ENCODE measurements around the gene CLIP1. TPM values are rescaled to one million over a fixed set of nuclear protein-coding genes. Genes with fewer than 3 reads are reported as not detected.

Gene CLIP1
- total and polyA plus RNA-seq, 2 of the 8 experiments (the other 6 are each of a cell fraction or from before 2014, with no cell fraction given): 19.0 to 27.6 TPM

DNA sequence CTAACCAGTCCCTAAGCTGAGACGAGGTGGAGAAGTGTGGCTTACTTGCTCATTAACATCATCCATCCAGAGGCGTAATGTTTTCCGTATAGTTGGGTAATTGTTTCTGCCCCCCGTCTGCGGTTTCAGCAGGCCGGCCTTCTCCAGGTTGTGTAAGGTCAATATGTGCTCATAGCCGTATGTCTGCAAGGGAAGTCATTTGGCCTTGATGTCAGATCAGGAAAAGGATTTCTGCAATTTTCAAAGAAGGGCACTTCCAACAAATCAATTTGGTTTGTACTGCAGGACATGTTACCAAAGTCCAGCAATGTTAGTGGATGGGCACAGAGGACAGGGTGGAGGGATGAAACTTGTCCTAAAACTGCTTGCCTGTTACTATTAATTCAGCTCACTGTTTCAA is 186.7 kb downstream of the CLIP1 start:
- no peak overlapping the region for H3K4me2 ChIP-seq (ENCODE audit: insufficient read depth in 1 of 2, low read depth in 2 of 2, low read length in 2 of 2)
- H3K27ac ChIP-seq (ENCODE audit: low read depth, low read length): no peak overlapping the region
- H3K4ac ChIP-seq (replicated peaks; ENCODE audit: insufficient read length, low read depth, low read length): no peak overlapping the region
- no peak overlapping the region for H2BK20ac ChIP-seq (ENCODE audit: low read length)
- peaks cover 4 to 27% (median 12%) of the 10 kb centered on the region in 4 experiments; a peak in 7 of 8 replicates for H3K36me3 ChIP-seq (ENCODE audit: control insufficient read depth in 2 of 4, insufficient read depth in 4 of 4, low read length in 3 of 4)
- WGBS, 2 experiments (ENCODE audit: extremely low coverage in 1 of 2, insufficient coverage in 1 of 2, insufficient read length in 1 of 2, insufficient replicate concordance in 2 of 2, low coverage in 1 of 2, low lambda C conversion rate in 2 of 2, missing lambda C conversion rate in 1 of 2): 86% methylated on average over 7 of the region's 7 CpGs; no CpG with 5 or more reads in 1 of the 2 experiments
- no peak overlapping the region for H2BK5ac ChIP-seq (ENCODE audit: low read depth, low read length)
- no peak overlapping the region for H2BK120ac ChIP-seq (replicated peaks; ENCODE audit: low read depth, low read length)
- no peak overlapping the region for H3K9ac ChIP-seq (replicated peaks in 1 of 4; ENCODE audit: extremely low read depth in 1 of 4, low read depth in 3 of 4, low read length in 3 of 4)
- H3K23ac ChIP-seq (ENCODE audit: insufficient read length): no peak overlapping the region
- no peak overlapping the region for H3K4me3 ChIP-seq (ENCODE audit: extremely low read depth in 1 of 4, insufficient read depth in 2 of 4, low read depth in 3 of 4, low read length in 4 of 4)
- no peak overlapping the region for H3K18ac ChIP-seq (ENCODE audit: extremely low read depth, low read length)
- no peak overlapping the region for H4K8ac ChIP-seq (ENCODE audit: extremely low read depth, insufficient read depth, low read length)
- H2BK12ac ChIP-seq (ENCODE audit: low read depth, low read length): no peak overlapping the region
- H4K5ac ChIP-seq (ENCODE audit: insufficient read length, low read depth, low read length): no peak overlapping the region
- H4K20me1 ChIP-seq (replicated peaks in 1 of 2; ENCODE audit: control insufficient read depth in 1 of 2, insufficient read depth in 2 of 2, low read length in 2 of 2): peaks cover 0 to 5% of the 10 kb centered on the region in 2 experiments
- no peak overlapping the region for H3K56ac ChIP-seq (replicated peaks; ENCODE audit: insufficient read length, low read depth, low read length)
- no peak overlapping the region for H2AFZ ChIP-seq (ENCODE audit: low read length)
- H3K9me3 ChIP-seq (ENCODE audit: insufficient read depth in 2 of 2, low read depth in 1 of 2, low read length in 1 of 2): no peaks in the 10 kb centered on the region
- FAIRE-seq (no peak), DNase-seq (ENCODE audit: low read depth in 1 of 2, low spot score in 2 of 2) (no peak)
- H4K91ac ChIP-seq (replicated peaks; ENCODE audit: insufficient read length, low read length): no peak overlapping the region
- no peaks in the 10 kb centered on the region for H3K79me2 ChIP-seq (ENCODE audit: control insufficient read depth in 1 of 2, insufficient read depth in 2 of 2, low read length in 2 of 2)
- no peak overlapping the region for H2AK5ac ChIP-seq (ENCODE audit: low read depth, low read length)
- ChIA-PET POLR2A (ENCODE audit: partially characterized antibody) (no interaction called here), CTCF (ENCODE audit: partially characterized antibody) (interaction anchor here (0.7 to 1.1 kb wide), 2 partner anchors 9 to 705 kb away, joined by 3 to 4 read pairs; no protein-coding TSS in a partner anchor)
- H3K79me1 ChIP-seq (ENCODE audit: low read depth, low read length): no peaks in the 10 kb centered on the region
- H3K27me3 ChIP-seq (replicated peaks in 1 of 4; ENCODE audit: control insufficient read depth in 3 of 4, extremely low read depth in 1 of 4, insufficient read depth in 3 of 4, low read length in 3 of 4): no peaks in the 10 kb centered on the region
- no peak overlapping the region for H3K14ac ChIP-seq (ENCODE audit: insufficient read length)
- H3K23me2 ChIP-seq (ENCODE audit: low read depth, low read length): no peaks in the 10 kb centered on the region
- H2BK15ac ChIP-seq (ENCODE audit: low read length): no peak overlapping the region
- H3K4me1 ChIP-seq (replicated peaks in 1 of 4; ENCODE audit: control insufficient read depth in 3 of 4, insufficient read depth in 4 of 4, low read length in 3 of 4): no peaks in the 10 kb centered on the region
- TF ChIP-seq HDAC6 (IDR thresholded peaks at IDR 0.05; ENCODE audit: low read depth, low read length) (no peak), CBX5 (IDR thresholded peaks at IDR 0.05; ENCODE audit: low read depth, low read length) (no peak), EGR1 (IDR thresholded peaks at IDR 0.05; ENCODE audit: borderline replicate concordance, low read depth, low read length) (no peak), CHD1 (IDR thresholded peaks at IDR 0.05; ENCODE audit: low read depth, low read length) (no peak)
- TF ChIP-seq, protein P1, sequence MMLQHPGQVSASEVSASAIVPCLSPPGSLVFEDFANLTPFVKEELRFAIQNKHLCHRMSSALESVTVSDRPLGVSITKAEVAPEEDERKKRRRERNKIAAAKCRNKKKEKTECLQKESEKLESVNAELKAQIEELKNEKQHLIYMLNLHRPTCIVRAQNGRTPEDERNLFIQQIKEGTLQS (IDR thresholded peaks at IDR 0.05; ENCODE audit: insufficient read depth, low read depth, low read length): no peak
- TF ChIP-seq, protein P2, sequence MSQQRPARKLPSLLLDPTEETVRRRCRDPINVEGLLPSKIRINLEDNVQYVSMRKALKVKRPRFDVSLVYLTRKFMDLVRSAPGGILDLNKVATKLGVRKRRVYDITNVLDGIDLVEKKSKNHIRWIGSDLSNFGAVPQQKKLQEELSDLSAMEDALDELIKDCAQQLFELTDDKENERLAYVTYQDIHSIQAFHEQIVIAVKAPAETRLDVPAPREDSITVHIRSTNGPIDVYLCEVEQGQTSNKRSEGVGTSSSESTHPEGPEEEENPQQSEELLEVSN (IDR thresholded peaks at IDR 0.05): no peak

All from H1 (cell line).